Measurements from ENCODE around the gene FNTB.

FNTB gene

GRCh38 chr14:64983439-64984310 lies 3.0 kb upstream of the FNTB start:
- peak; percentile 84 for TF ChIP-seq CTCF (conservative IDR thresholded peaks at IDR 0.05)
- H3K27ac ChIP-seq: no peak overlapping the region

DNA sequence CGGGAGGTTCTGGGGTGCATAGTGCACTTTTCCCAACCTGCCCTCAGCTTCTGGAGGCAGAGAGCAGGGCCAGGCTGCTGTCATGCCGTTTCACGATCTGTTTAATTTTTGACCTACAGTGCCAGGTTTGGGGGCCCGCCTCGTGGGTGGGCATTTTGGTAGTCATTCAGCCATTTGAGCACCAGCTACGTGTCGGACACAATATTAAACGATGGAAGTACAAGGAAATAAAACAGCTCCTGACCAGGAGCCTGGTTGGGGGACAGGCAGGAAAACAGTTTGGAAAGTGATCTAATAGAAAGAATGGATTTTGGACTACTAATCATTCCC lies 708 bp downstream of the FNTB start:
- TF ChIP-seq CTCF (conservative IDR thresholded peaks at IDR 0.05): no peak

GRCh38 chr14:64990296-64990695 lies 3.6 kb downstream of the FNTB start:
- H3K27ac ChIP-seq: no peak overlapping the region
- TF ChIP-seq CTCF (conservative IDR thresholded peaks at IDR 0.05): no peak

More for the DNA sequence above, 708 bp downstream of the FNTB start:
- peak overlapping the region; percentile 82 for H3K27ac ChIP-seq

DNA sequence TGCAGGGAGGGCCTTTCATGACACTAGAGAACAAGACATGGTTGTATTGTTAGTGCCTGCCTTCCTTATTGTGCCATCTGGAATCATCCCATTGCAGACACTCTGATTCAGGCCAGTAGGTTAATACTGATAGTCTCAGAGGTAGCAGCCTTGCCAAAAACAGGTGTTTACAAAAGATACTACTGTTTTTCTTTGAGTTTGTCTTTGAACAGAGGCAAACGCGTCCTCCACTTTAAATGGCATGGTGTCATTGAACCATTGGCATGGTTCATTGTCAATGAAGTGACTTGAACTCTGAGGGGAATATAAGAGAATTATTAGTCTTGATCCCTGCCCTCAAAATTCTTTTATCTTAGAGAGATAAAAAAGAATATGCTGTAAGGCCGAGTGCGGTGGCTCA lies 4.2 kb downstream of the FNTB start:
- H3K27ac ChIP-seq: no peak overlapping the region
- TF ChIP-seq CTCF (conservative IDR thresholded peaks at IDR 0.05): no peak

DNA sequence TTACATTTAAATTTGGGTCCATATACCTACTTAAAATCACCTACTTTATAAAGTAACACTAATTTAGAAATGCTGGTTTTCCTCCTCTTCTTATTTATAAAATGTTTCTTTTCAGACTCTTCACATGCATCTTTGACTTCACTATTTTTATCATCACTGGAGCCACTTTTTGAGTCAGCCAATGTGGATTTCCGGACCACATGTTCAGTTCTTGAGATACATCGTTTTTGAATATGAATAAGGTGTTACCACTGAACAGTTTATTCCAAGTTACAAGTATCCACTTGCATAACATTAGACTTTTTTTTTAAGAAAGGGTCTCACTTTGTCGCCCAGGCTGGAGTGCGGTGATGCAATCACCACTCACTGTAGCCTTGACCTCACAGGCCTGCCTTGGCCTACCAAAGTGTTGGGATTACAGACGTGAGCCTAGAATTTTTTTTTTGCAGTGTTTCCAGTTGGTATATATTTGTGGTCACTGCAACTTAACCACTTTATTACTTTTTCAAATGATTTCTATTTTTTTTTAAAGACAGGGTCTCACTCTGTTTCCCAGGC lies 5.7 kb downstream of the FNTB start:
- no peak overlapping the region for H3K27ac ChIP-seq
- no peak for TF ChIP-seq CTCF (conservative IDR thresholded peaks at IDR 0.05)

- H3K27ac ChIP-seq: no peak overlapping the region
- no peak for TF ChIP-seq CTCF (conservative IDR thresholded peaks at IDR 0.05)
Measured at GRCh38 chr14:64993266-64993930, 6.7 kb downstream of the FNTB start.

DNA sequence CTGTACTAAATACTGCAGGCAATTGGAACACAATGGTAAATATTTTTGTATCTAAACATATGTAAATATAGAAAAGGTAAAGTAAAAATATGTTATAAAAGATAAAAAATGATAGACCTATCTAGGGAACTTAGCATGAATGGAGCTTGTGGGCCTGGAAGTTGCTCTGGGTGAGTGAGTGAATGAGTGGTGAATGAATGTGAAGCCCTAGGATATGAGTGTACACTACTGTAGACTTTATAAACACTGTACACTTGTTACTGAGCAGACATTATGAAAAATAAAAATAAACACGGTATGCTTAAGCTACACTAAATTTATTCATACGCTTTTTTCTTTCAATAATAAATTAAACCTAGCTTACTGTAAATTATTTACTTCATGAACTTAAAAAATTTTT lies 7.8 kb downstream of the FNTB start:
- no peak overlapping the region for H3K27ac ChIP-seq
- TF ChIP-seq CTCF (conservative IDR thresholded peaks at IDR 0.05): no peak
